H1 (cell line): ENCODE data around the gene RCSD1. TPM values are rescaled to one million over a fixed set of nuclear protein-coding genes. Genes with fewer than 3 reads are reported as not detected.

ENCODE experiments used
- BRCA1 ChIP-seq: IDR thresholded peaks from 2 replicates; pipeline ENCODE4 v1.6.1; 2012; ENCODE audit warnings: low read depth, low read length, improper control_type of control experiment
- CBX5 ChIP-seq: fragments of 300-800, 300-1000 bp; sonication (generic); IDR thresholded peaks from 2 replicates; pipeline ENCODE4 v1.7.1; 2016; ENCODE audit warnings: antibody characterized with exemption, low read length, low read depth
- CHD7 ChIP-seq: fragments of 300-600 bp; sonication (generic); IDR thresholded peaks from 2 replicates; pipeline ENCODE4 v1.7.1; 2012; ENCODE audit warnings: low read length, moderate library complexity, mild to moderate bottlenecking, inconsistent platforms; ENCODE audit not compliant: insufficient replicate concordance
- POU5F1 ChIP-seq: IDR thresholded peaks from 2 replicates; pipeline ENCODE4 v1.6.1; 2011; ENCODE audit warnings: low read depth, mild to moderate bottlenecking, low read length, moderate library complexity
- RAD21 ChIP-seq, 2 experiments: IDR thresholded peaks in 1 of 2; conservative IDR thresholded peaks in 1 of 2; 2 replicates each; pipeline ENCODE4 v1.6.1; 2011; ENCODE audit warnings: low read depth in 2 of 2, low read length in 2 of 2, improper control_type of control experiment in 1 of 2, inconsistent platforms in 1 of 2, mild to moderate bottlenecking in 1 of 2, moderate library complexity in 1 of 2
- RFX5 ChIP-seq: IDR thresholded peaks from 2 replicates; pipeline ENCODE4 v1.6.1; 2011; ENCODE audit warnings: low read depth, low read length, improper control_type of control experiment, borderline replicate concordance
- SAP30 ChIP-seq: fragments of 300-600 bp; sonication (generic); IDR thresholded peaks from 2 replicates; pipeline ENCODE4 v1.7.1; 2012; ENCODE audit warnings: low read length, moderate library complexity, mild to moderate bottlenecking, inconsistent platforms; ENCODE audit not compliant: insufficient read depth, insufficient replicate concordance
- SIN3A ChIP-seq, 2 experiments: IDR thresholded peaks in 1 of 2; conservative IDR thresholded peaks in 1 of 2; 2 replicates each; pipeline ENCODE4 v1.6.1; 2011 to 2012; ENCODE audit warnings: low read length in 2 of 2, improper control_type of control experiment in 1 of 2, low read depth in 1 of 2, mild to moderate bottlenecking in 1 of 2
- TBP ChIP-seq: IDR thresholded peaks from 2 replicates; pipeline ENCODE4 v1.6.1; 2011; ENCODE audit warnings: low read depth, low read length, improper control_type of control experiment
- ZNF274 ChIP-seq: IDR thresholded peaks from 2 replicates; pipeline ENCODE4 v1.7.0; 2012; ENCODE audit warnings: low read length, borderline replicate concordance; ENCODE audit errors: extremely low read depth
- polyA plus RNA-seq, 7 experiments: library from polyadenylated mRNA; depleted of rRNA in 3 of 7; stranded (reverse) in 5 of 7; unstranded in 2 of 7; fragments of >200 nt in 5 of 7; fragments of 200-250 nt in 2 of 7; gene quantifications; 1 replicate in 5 of 7; 2 replicates in 1 of 7; 4 replicates in 1 of 7; pipeline versions ENCODE4 v1.2.1 to v1.2.3, GENCODE V29; 2011 to 2013; ENCODE audit warnings: missing spikeins in 2 of 7, mixed read lengths in 2 of 7
- total RNA-seq: library from RNA; stranded (reverse); fragmentation: NEBNext Ultra II Directional; extraction: Animal tissue kit (Norgen Biotek cat#: 25700); gene quantifications from 2 replicates; pipeline ENCODE4 v1.2.1, GENCODE V29; 2021

Gene RCSD1
- total and polyA plus RNA-seq, 2 of the 8 experiments (the other 6 are each of a cell fraction or from before 2014, with no cell fraction given): 0.47 to 0.69 TPM

GRCh38 chr1:167693425-167694045, 63.5 kb downstream of the RCSD1 start (continued):
- TF ChIP-seq CHD7 (no peak), SAP30 (no peak), RFX5 (no peak), TBP (no peak), ZNF274 (no peak), CBX5 (no peak), RAD21 (IDR thresholded peaks at IDR 0.05 in 1 of 2, conservative IDR thresholded peaks at IDR 0.05 in 1 of 2; ENCODE audit: low read depth in 2 of 2, low read length in 2 of 2) (no peak), BRCA1 (no peak), SIN3A (conservative IDR thresholded peaks at IDR 0.05 in 1 of 2, IDR thresholded peaks at IDR 0.05 in 1 of 2; ENCODE audit: low read depth in 1 of 2, low read length in 2 of 2) (no peak), POU5F1 (no peak)
